Skeletal muscle cell (primary cell): ENCODE measurements around the gene FJX1.
"Not testable (repeated sequence)": the region's sequence is repeated elsewhere in the genome, so short reads cannot be mapped to it uniquely, and the experiment has no call there.

Source experiments
- DNase-seq: peaks from one replicate; pipeline ENCODE4 v3.0.0-alpha.2; 2010; ENCODE audit warnings: low read depth
- H3K4me3 ChIP-seq: 2 replicates; pipeline ENCODE4 v1.5.1; 2011; ENCODE audit warnings: low read depth, mild to moderate bottlenecking, control low read depth, low read length, moderate library complexity

The FJX1 gene

GRCh38 chr11:35662061-35662648 lies 43.9 kb downstream of the FJX1 start:
- DNase-seq: no peak

GRCh38 chr11:35662649-35663407 lies 44.6 kb downstream of the FJX1 start, which contains the start of gene TRIM44:
TSS of gene TRIM44 (plus strand) at chr11:35662775. CDS start at chr11:35663112, 337 bp downstream.
- H3K4me3 ChIP-seq: peak within 1 kb of the TSS; percentile 81
- DNase-seq: no peak

More at GRCh38 chr11:35662061-35662648, 43.9 kb downstream of the FJX1 start:
- H3K4me3 ChIP-seq: peak overlapping the region; percentile 81

DNA sequence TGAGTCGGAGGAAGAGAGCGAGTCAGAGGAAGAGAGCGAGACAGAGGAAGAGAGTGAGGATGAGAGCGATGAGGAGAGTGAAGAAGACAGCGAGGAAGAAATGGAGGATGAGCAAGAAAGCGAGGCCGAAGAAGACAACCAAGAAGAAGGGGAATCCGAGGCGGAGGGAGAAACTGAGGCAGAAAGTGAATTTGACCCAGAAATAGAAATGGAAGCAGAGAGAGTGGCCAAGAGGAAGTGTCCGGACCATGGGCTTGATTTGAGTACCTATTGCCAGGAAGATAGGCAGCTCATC lies 45.1 kb downstream of the FJX1 start:
- peak overlapping the region; percentile 81 for H3K4me3 ChIP-seq
- DNase-seq: no peak

DNA sequence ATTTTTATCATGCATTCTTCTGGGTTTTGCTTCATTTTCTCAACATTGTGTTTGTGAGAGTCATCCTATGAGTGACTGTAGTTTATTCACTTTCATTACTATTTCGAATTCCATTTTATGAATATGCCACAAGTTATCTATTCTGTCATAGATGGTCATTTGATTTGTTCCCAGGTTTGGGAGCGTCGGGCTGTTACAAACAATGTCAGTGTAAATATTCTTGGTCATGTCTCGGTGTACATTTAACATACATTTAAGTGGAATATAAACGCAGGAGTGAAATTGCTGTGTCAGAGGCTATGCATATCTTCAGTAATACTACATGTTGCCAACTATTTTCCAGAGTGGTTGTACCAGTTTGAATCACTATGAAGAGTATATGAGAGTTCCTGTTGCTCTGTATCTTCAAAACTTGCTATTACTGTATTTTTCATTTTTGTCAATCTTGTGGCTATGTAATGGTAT lies 46.7 kb downstream of the FJX1 start:
- no peak overlapping the region for H3K4me3 ChIP-seq
- DNase-seq: no peak

GRCh38 chr11:35667257-35667656 lies 49.0 kb downstream of the FJX1 start:
- no peak for DNase-seq

GRCh38 chr11:35668350-35668749 lies 50.1 kb downstream of the FJX1 start:
- H3K4me3 ChIP-seq, DNase-seq: not testable (repeated sequence)

More at GRCh38 chr11:35667257-35667656, 49.0 kb downstream of the FJX1 start:
- H3K4me3 ChIP-seq: no peak overlapping the region
